Upper lobe of left lung (tissue), 4 donors: ENCODE data around the gene FCHO1.

ENCODE experiments used
- EP300 ChIP-seq, 4 donors: sonication (generic); formaldehyde crosslinking; IDR thresholded peaks; one replicate each; pipeline ENCODE4 v1.5.1; 2017; ENCODE audit warnings: antibody characterized with exemption in 4 of 4, control low read depth in 2 of 4
- POLR2A ChIP-seq, 4 donors: fragments of 450-650 bp; IDR thresholded peaks; one replicate each; pipeline ENCODE4 v1.5.1; 2016 to 2017; ENCODE audit warnings: antibody characterized with exemption in 4 of 4, mild to moderate bottlenecking in 2 of 4
- POLR2AphosphoS5 ChIP-seq, 2 donors: sonication (generic); formaldehyde crosslinking; IDR thresholded peaks; one replicate each; pipeline ENCODE4 v1.5.1; 2017; ENCODE audit warnings: antibody characterized with exemption in 2 of 2
- TF ChIP-seq, protein P1 (sequence below), 6 experiments: fragments of 450-650 bp in 4 of 6; fragments of 200-600 bp in 2 of 6; sonication (generic) in 2 of 6; IDR thresholded peaks; one replicate each; pipeline ENCODE4 v1.5.1; 2016 to 2019; ENCODE audit warnings: antibody characterized with exemption in 6 of 6

- TF ChIP-seq, protein P1, sequence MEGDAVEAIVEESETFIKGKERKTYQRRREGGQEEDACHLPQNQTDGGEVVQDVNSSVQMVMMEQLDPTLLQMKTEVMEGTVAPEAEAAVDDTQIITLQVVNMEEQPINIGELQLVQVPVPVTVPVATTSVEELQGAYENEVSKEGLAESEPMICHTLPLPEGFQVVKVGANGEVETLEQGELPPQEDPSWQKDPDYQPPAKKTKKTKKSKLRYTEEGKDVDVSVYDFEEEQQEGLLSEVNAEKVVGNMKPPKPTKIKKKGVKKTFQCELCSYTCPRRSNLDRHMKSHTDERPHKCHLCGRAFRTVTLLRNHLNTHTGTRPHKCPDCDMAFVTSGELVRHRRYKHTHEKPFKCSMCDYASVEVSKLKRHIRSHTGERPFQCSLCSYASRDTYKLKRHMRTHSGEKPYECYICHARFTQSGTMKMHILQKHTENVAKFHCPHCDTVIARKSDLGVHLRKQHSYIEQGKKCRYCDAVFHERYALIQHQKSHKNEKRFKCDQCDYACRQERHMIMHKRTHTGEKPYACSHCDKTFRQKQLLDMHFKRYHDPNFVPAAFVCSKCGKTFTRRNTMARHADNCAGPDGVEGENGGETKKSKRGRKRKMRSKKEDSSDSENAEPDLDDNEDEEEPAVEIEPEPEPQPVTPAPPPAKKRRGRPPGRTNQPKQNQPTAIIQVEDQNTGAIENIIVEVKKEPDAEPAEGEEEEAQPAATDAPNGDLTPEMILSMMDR (IDR thresholded peaks at IDR 0.05) = no peak
- no peak for TF ChIP-seq POLR2AphosphoS5 (IDR thresholded peaks at IDR 0.05)
- no peak for TF ChIP-seq POLR2A (IDR thresholded peaks at IDR 0.05)
- TF ChIP-seq EP300 (IDR thresholded peaks at IDR 0.05) = no peak
These were observed 3.6 kb downstream of the FCHO1 start for GRCh38 chr19:17754634-17755442.
